H54 (cell line): ENCODE measurements around the gene REC8.

ENCODE experiments used
- DNase-seq: peaks from one replicate; pipeline ENCODE4 v3.0.0; 2011; ENCODE audit warnings: low spot score, mixed read lengths; ENCODE audit not compliant: insufficient read length
- FAIRE-seq: peaks from 3 replicates; lab custom pipeline; 2011; peaks lifted over from hg19 to GRCh38; lab: Jason Lieb, UNC
- POLR2A ChIP-seq: IDR thresholded peaks from 2 replicates; pipeline ENCODE4 v1.6.1; 2011; ENCODE audit warnings: low read depth, mild to moderate bottlenecking, low read length

Gene REC8

DNA sequence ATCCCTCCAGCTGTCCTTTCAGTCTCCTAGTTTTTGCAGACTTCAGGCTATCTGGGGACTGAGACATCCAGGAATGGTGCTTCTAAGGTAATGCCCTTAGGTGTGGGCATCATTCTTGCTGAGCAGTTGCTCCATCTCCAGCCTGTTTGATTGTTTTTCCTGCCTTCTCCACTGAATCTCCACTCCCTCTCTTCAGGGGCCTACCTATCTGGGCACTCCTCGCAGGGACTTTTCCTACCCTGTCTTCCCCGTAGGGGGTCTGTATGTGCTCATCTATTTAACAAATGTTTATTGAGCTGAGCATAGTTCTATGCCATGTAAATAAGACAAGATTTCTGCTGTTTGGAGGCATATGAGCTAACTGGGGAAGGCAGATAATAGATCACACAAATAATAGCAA is 38.9 kb upstream of the REC8 start:
- FAIRE-seq: no peak
- no peak for TF ChIP-seq POLR2A
- no peak for DNase-seq

DNA sequence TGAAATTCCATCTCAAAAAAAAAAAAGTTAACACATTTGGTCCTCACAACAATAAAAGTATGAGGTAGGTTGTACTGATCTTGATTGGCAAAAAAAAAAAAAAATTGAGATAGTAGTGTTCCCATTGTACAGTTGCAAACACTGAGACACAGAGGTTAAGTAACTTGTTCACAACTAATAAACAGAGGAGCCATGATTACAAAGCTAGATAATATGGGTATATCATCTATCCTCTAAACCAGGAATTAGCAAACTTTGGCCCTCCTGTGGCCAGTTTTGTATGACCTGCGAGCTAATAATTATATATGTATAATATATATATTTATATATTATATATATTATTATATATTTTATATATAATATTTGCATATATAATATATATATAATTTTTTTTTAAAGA is 38.1 kb upstream of the REC8 start:
- FAIRE-seq: no peak
- DNase-seq: no peak
- no peak for TF ChIP-seq POLR2A

DNA sequence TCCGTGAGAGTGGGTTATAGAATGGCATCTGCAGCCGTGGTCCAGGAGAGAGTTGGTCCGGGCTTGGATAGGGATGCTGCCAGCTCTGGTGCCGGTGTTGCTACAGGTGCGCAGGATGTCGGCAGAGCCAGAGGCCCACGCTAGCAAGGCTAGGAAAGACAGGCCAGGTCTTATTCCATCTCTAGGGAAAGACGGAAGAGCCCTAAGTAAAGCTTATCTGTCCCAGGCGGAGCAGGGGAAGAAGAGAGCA is 36.4 kb upstream of the REC8 start:
- no peak for TF ChIP-seq POLR2A
- DNase-seq: no peak
- no peak for FAIRE-seq

DNA sequence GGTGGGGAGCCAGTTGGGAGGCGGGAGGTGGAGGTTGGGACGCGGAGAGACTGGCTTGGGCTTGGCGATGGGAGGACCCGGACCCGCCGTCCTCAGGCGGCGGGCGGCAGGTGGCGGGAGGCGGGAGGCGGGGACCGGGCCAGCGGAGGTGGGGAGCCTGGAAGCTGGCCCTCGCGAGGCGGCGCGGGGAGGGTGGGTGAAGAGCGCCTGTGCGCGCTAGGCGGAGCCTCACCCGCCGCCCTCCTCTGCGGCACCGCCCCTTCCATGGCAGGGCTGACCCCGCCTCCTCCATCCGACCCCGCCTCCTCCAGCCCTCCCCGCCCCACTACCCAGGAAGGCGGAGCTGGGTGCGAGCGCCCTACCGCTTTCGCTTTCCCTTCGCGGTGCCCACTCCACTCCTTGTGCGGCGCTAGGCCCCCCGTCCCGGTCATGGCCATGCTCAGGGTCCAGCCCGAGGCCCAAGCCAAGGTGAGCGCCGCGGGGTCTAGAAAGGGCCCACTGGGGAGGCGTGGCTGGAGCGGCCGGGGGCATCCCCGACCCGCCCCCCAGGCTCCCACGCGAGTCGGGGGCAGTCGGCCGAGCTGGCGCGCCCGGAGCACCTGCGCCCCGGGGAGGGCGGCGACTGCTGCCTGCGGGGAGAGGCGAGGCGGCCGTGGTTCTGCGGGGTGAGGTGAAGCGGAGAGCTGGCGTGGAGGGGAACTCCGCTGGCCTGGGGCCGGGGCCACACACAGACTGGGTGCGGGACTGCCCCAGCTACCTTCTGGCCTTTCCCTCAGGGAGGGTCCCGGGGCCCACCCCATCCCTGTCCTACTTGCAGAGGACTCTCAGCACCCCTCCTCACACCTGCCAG is 35.8 kb upstream of the REC8 start, which contains the start of gene PSME1:
Gene PSME1, plus strand, starts transcription at position 361 of the 850 bp plus-strand sequence. Its CDS starts 69 bp downstream, at position 430.
- TF ChIP-seq POLR2A: peak; percentile 22; the same call in 1 of the 2 replicates
- DNase-seq (peak; percentile 59), FAIRE-seq (peak; percentile 81)

DNA sequence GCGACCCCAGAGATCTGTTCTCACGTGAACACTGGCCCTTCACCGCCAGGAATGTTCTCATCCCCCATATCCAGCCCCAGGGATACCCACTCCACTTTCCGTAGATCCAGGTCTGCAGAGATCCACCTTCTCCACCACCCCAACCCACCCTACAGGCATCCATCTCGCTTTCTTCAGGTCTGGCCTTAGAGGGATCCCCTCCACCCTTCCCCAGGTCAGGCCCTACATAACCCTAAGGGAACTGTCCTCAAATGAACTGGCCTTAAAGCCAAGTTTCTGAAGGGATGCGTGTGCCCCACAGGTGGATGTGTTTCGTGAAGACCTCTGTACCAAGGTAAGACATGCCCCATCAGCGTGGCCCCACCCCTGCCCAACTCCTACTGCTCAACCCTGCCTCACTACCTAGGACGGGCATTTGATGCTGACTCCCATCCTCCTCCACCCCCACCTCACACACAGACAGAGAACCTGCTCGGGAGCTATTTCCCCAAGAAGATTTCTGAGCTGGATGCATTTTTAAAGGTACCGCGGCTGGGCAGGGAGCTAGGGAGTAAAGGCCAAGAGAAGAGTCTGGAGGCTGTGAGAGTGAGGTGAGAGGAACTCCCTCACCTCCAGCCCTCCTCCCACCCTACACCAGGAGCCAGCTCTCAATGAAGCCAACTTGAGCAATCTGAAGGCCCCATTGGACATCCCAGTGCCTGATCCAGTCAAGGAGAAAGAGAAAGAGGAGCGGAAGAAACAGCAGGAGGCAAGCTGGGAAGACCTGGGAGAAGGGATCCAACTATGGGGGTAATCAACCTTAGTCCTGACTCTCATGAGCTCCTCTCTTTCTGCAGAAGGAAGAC is 35.0 kb upstream of the REC8 start:
- FAIRE-seq: no peak
- TF ChIP-seq POLR2A: no peak
- DNase-seq: no peak

DNA sequence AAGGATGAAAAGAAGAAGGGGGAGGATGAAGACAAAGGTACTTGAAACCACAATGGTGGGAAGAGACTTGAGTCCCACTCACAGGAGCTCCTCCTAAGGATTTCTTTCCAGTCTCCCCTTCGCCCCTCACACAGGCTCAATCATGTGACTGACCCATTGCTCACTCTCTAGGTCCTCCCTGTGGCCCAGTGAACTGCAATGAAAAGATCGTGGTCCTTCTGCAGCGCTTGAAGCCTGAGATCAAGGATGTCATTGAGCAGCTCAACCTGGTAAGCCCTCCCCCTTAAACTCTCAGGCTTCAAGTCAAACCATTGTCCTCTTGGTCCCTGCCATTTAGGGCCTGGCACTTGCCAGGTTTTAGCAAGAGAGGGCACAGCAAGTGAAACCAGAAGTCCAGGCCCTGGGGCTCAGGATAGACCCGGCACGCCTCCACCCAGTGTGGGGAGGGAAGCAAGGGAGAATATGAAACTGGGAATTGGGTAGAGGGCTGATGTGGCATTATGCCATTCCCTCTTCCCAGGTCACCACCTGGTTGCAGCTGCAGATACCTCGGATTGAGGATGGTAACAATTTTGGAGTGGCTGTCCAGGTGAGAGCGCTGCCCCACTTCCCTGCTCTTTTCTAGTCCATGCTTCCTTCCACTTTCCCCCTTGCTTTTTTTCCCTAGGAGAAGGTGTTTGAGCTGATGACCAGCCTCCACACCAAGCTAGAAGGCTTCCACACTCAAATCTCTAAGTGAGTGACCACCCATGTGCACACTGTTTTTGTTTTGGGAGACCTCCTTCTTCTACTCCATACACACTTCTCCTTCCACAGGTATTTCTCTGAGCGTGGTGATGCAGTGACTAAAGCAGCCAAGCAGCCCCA is 34.1 kb upstream of the REC8 start:
- no peak for FAIRE-seq
- no peak for DNase-seq
- TF ChIP-seq POLR2A: no peak; the same call in 1 of the 2 replicates

DNA sequence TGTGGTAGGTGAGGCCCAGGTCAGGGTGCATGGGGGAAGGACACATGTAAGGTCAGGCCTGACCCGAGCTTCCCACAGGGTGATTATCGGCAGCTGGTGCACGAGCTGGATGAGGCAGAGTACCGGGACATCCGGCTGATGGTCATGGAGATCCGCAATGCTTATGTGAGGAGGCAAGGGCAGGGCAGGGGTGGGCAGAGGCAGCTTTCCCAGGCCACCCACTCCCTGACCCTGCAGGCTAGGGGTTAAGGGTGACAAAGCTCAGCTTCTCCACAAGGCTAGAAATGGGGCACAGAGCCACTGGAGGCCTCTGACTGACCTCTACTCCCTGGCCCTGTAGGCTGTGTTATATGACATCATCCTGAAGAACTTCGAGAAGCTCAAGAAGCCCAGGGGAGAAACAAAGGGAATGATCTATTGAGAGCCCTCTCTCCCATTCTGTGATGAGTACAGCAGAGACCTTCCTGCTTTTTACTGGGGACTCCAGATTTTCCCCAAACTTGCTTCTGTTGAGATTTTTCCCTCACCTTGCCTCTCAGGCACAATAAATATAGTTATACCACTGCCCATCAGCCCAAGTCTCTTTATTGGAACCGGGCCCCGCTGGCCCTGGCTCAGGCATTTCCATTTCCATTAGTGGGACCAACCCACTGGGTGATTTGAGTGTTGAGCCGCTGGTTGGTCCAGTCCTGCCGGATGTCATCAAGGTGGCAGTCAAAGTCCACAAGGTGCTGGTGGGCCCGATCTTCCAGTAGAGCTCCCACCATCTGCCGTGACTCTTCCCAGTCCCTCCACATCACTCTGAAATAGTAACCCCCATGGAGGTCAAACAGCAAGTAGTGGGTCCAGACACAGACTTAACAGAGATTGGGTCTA is 33.2 kb upstream of the REC8 start:
- DNase-seq: no peak
- no peak for TF ChIP-seq POLR2A
- FAIRE-seq: no peak

DNA sequence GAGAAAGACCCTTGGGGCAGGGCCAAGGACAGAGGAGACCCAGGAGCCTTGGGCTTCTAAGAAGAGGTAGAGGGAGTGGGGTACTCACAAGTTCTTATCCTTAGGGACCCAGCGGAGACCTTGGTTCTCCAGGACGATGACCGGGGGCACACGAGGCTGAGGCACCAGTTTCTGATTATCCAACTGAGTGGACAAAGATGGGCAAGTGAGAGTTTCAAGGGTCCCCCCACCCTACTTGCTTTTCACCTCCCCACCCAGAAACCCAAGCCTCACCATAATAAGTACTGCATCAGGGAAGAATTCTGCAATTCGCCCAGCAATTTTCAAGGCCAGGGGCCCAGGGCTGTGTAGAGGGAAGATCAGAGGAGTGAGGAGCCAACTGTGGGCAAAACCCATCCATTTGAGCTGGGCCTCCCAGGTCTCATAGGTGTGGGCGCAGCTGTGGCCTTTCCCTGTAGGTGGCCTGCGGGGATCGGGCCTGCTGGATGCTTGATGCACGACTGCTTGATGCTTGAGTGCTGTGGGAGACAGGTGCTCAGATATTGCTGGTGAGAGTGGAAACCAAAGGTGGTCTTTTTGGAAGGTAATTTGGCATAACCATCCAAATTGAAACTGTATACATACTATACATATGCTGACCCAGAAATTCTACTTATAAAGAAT is 32.5 kb upstream of the REC8 start:
- no peak for TF ChIP-seq POLR2A
- FAIRE-seq (no peak), DNase-seq (no peak)

DNA sequence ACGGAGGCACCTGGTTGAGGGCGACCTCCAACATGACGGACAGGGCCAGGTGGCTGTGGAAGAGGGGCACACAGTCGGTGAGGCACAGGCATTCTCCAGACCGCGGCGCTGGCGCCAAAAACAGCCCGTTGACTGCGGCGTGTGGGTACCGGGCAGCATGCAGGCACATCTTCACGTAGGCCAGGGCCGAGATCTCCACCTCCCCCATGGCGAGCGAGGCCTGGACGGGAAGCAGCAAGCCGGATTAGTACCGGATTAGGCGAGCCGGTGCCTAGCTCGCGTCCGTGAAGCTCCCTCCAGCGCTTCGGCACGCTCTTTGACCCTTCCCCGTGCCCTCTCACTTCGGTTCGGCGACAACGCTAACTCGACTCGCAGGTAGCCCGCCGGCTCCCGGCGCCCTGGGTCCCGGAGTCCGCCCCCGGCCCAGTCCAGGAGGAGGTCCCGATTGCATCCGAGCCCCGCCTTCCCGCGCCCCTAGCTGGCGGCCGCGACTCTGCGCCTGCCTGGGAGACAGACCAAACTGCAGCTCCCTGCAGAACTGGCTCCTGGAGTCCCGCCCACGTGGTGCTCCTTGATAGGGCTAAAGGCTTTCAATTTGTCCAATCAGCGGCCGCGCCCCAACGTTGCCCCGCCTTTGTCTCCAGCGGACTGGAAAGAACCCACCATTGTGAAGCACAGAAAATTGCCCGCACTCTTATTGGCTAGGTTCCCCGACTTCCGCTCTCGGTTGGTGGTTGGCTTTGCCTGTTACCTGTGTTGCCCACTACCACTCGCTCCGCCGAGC is 30.6 kb upstream of the REC8 start, which contains the start of gene EMC9:
Gene EMC9, minus strand, starts transcription at position 495 of the 784 bp plus-strand sequence. Its CDS starts 287 bp downstream, at position 208.
- DNase-seq (peak; percentile 88), FAIRE-seq (peak; percentile 81)
- peak; percentile 69 for TF ChIP-seq POLR2A

DNA sequence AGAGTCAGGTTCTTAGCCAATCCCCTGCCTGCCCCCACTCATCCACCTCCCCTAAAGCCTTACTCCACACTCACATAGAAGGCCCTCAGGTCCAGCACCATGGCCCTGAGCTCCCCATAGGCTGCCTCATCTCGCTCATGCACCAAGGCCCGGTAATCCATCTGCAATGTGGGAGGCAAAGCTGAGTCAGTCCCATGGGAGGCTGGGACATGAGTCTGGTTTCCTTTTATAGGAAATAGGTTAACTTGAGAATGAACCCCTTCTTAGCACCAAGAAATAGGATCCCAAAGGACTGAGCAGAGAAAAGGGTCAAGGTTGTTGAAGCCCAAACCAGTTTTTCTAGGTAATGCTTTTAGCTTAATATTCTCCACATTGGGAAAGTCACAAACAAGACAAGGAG is 28.4 kb upstream of the REC8 start:
- FAIRE-seq (no peak), DNase-seq (no peak)
- no peak for TF ChIP-seq POLR2A

DNA sequence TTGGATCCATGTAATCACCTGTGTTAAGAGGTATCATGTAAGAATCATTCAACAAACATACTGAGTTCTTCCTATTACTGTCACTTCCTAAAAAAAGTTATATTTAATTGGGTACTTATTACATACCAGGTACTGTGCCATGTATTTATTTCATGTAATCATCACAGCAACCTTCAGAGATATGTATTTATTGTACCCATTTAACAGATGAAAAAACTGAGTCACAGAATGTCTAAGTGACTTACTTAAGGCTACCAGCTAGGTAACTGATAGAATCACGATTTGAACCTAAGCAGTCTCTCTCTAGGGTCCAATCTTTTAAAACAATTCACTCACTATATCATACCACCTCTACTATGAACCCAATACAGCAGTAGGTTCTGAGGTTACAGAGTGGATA is 27.4 kb upstream of the REC8 start:
- FAIRE-seq (no peak), DNase-seq (no peak)
- TF ChIP-seq POLR2A: no peak
